ENCODE data around the gene TNFAIP8L1. TPM values are rescaled to one million over a fixed set of nuclear protein-coding genes. Genes with fewer than 3 reads are reported as not detected.

TNFAIP8L1 gene
- total RNA-seq, 4 donors from 2014 or later: 1.5 to 7.0 (median 2.1) TPM

DNA sequence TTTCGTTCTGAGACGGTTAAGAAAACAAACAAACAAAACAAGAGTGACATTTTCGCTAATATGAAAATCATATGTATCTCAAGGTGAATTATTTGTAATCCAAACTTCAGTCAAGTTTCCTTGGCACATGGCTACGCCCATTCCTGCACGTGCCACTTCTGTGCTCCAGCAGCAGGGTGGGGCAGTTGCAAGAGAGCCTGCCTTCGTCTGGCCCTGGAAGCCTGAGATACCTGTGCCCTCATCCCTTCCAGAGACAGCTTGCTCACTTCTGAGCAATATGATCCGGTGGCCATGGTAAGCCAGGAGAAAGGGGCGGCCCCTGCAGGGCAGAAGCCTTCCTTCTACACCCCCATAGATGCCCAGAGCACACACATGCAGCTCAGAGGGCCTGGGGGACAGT, 62.2 kb downstream of the TNFAIP8L1 start:
- TF ChIP-seq, protein P1, sequence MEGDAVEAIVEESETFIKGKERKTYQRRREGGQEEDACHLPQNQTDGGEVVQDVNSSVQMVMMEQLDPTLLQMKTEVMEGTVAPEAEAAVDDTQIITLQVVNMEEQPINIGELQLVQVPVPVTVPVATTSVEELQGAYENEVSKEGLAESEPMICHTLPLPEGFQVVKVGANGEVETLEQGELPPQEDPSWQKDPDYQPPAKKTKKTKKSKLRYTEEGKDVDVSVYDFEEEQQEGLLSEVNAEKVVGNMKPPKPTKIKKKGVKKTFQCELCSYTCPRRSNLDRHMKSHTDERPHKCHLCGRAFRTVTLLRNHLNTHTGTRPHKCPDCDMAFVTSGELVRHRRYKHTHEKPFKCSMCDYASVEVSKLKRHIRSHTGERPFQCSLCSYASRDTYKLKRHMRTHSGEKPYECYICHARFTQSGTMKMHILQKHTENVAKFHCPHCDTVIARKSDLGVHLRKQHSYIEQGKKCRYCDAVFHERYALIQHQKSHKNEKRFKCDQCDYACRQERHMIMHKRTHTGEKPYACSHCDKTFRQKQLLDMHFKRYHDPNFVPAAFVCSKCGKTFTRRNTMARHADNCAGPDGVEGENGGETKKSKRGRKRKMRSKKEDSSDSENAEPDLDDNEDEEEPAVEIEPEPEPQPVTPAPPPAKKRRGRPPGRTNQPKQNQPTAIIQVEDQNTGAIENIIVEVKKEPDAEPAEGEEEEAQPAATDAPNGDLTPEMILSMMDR (IDR thresholded peaks at IDR 0.05; ENCODE audit: low read depth): no peak

DNA sequence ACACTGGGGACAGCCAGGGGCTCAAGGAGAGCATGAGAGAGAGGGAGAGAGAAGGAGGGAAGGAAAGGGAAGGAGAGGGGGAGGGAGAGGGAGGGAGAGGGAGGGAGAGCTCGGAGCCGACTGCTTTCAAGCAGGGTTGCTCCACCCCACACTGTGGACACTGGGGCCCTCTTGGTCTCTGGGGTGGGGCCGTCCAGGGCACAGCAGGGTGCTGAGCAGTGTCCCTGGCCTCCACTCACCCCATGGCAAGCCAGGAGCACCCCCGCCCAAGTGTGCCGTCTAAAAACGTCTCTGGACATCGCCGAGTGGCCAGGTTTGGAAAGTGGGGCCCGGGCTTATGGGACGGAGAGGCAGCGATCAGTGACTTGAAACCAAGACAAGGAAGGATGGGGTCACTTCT, 63.4 kb downstream of the TNFAIP8L1 start:
- TF ChIP-seq, protein P1 (IDR thresholded peaks at IDR 0.05; ENCODE audit: low read depth): no peak

- TF ChIP-seq, protein P1 (IDR thresholded peaks at IDR 0.05; ENCODE audit: low read depth): no peak
Measured at GRCh38 chr19:4703671-4704316, 64.5 kb downstream of the TNFAIP8L1 start.

- TF ChIP-seq, protein P1 (IDR thresholded peaks at IDR 0.05; ENCODE audit: low read depth): no peak
Measured at GRCh38 chr19:4704317-4704673, 65.0 kb downstream of the TNFAIP8L1 start.

Other genes starting within 250 kb of the TNFAIP8L1 start
- 10 to 100 TPM; 28.7 to 43.9 (median 36.4) TPM for gene SH3GL1, start 239.0 kb upstream of the TNFAIP8L1 start, total RNA-seq
- gene CHAF1A, start 236.9 kb upstream of the TNFAIP8L1 start, total RNA-seq: 10 to 100 TPM in 1 of 4 donors, 1 to 10 TPM in 3; 4.8 to 13.0 (median 6.3) TPM
- gene UBXN6, start 181.7 kb upstream of the TNFAIP8L1 start, total RNA-seq: 100 to 1,000 TPM in 2 of 4 donors, 10 to 100 TPM in 2; 85.0 to 149 (median 102) TPM
- 10 to 100 TPM; 15.5 to 39.7 (median 26.9) TPM for gene HDGFL2, start 167.2 kb upstream of the TNFAIP8L1 start, total RNA-seq
- 1,000 to 10,000 TPM in 1 of 4 donors, 100 to 1,000 TPM in 3; 519 to 1,574 (median 929) TPM for gene PLIN4, start 121.0 kb upstream of the TNFAIP8L1 start, total RNA-seq
- gene PLIN5, start 104.3 kb upstream of the TNFAIP8L1 start, total RNA-seq: 100 to 1,000 TPM in 1 of 4 donors, 10 to 100 TPM in 3; 23.8 to 153 (median 32.8) TPM
- gene LRG1, start 99.5 kb upstream of the TNFAIP8L1 start, total RNA-seq: 1 to 10 TPM in 3 of 4 donors, under 1 TPM in 1; 0.65 to 2.0 (median 1.3) TPM
- gene SEMA6B, start 79.8 kb upstream of the TNFAIP8L1 start, total RNA-seq: 10 to 100 TPM in 1 of 4 donors, 1 to 10 TPM in 3; 2.6 to 12.8 (median 5.2) TPM
- gene MYDGF, start 30.8 kb downstream of the TNFAIP8L1 start, total RNA-seq: 10 to 100 TPM; 32.4 to 45.6 (median 35.4) TPM
- gene DPP9, start 84.3 kb downstream of the TNFAIP8L1 start, total RNA-seq: 100 to 1,000 TPM in 1 of 4 donors, 10 to 100 TPM in 3; 31.1 to 109 (median 48.6) TPM
- gene FEM1A, start 152.2 kb downstream of the TNFAIP8L1 start, total RNA-seq: 10 to 100 TPM in 1 of 4 donors, 1 to 10 TPM in 3; 7.3 to 14.5 (median 8.0) TPM
- gene TICAM1, start 192.2 kb downstream of the TNFAIP8L1 start, total RNA-seq: 1 to 10 TPM; 3.9 to 9.0 (median 4.9) TPM
- gene PLIN3, start 228.2 kb downstream of the TNFAIP8L1 start, total RNA-seq: 10 to 100 TPM; 14.8 to 66.1 (median 30.8) TPM

Data from subcutaneous adipose tissue (tissue), 4 donors.